ENCODE results near the gene TEKT4. TPM values are rescaled to one million over a fixed set of nuclear protein-coding genes. Genes with fewer than 3 reads are reported as not detected.
"Not testable (repeated sequence)": the region's sequence is repeated elsewhere in the genome, so short reads cannot be mapped to it uniquely, and the experiment has no call there.

Gene TEKT4
- total RNA-seq, 2 experiments from 2014 or later: not detected

DNA sequence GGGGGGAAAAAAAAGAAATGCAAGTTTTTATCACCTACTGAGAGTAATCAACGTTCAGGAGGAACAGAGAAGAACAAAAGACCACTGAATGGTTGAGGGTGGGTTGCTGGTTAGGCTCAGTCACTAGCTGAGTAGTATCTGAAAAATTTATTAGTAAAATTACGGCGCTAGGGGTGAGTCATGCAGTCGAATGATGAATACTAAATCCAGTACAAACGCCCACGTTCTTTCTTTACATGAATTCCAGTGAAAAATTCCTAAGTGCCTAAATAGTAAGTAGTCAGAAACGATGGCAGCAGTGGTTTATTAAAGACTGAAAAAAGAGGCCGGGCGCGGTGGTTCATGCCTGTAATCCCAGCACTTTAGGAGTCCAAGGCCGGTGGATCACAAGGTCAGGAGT lies 52.0 kb downstream of the TEKT4 start:
- Mint-ChIP-seq H3K36me3 (no peaks in the 10 kb centered on the region), H3K9me3 (peaks cover 3% of the 10 kb centered on the region), H3K4me3 (no peak overlapping the region), H3K27me3 (peaks cover 19% of the 10 kb centered on the region), H3K27ac (no peak overlapping the region), H3K4me1 (no peaks in the 10 kb centered on the region)
- no peak for DNase-seq

DNA sequence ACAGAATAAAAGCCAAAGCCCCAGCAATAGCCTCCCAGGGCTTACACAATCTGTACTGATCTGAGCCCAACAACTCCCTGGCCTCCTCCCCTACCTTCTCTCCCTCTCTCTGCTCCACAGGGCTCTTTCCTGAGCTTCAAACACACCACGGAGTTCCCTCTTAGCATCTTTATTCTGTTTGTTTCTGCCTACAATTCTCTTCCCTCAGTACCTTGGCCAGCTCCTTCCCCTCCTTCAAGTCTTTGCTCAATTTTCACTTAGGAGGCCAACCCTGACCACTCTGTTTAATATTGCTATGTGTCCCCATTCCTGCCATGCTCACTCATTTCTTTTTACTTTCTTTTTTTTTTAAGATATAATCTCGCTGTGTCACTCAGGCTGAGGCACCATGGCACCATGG lies 53.8 kb downstream of the TEKT4 start:
- not testable (repeated sequence) for H3K36me3 Mint-ChIP-seq

More for the DNA sequence above, 53.8 kb downstream of the TEKT4 start:
- H3K4me1 Mint-ChIP-seq, H3K4me3 Mint-ChIP-seq, H3K9me3 Mint-ChIP-seq, H3K27ac Mint-ChIP-seq, DNase-seq: not testable (repeated sequence)
- H3K27me3 Mint-ChIP-seq: peaks cover 18% of the 10 kb centered on the region

Other genes with a start within 250 kb of the TEKT4 start
- gene MAL, start 154.3 kb downstream of the TEKT4 start, total RNA-seq: 10 to 100 TPM; 50.8 to 52.9 TPM

All from activated naive CD8-positive, alpha-beta T cell treated with anti-CD3 and anti-CD28 coated beads for 36 hours (primary cell).